Measurements from ENCODE around the gene MMP3.

GRCh38 chr11:102807921-102808320, 35.5 kb downstream of the MMP3 start:
- TF ChIP-seq CTCF (IDR thresholded peaks at IDR 0.05; ENCODE audit: low read depth, low read length, poor library complexity, severe bottlenecking) (peak; percentile 21), EZH2phosphoT487 (IDR thresholded peaks at IDR 0.05; ENCODE audit: borderline replicate concordance, low read length) (no peak)

Measured in DOHH2 (cell line).